Adipose tissue (tissue), 3 donors: ENCODE measurements around the gene DAPK2. TPM values are rescaled to one million over a fixed set of nuclear protein-coding genes. Genes with fewer than 3 reads are reported as not detected.
"Not testable (repeated sequence)": the region's sequence is repeated elsewhere in the genome, so short reads cannot be mapped to it uniquely, and the experiment has no call there.

ENCODE experiments used
- H3K27ac ChIP-seq: one replicate; pipeline ENCODE4 v1.5.1; 2013; ENCODE audit warnings: low read depth, low read length
- WGBS, 3 donors: extraction: QIAGEN DNeasy Blood & Tissue Kit; methylation state at CpG; one replicate each; pipeline ENCODE4 v1.1.7; 2013; 5-methylcytosine and 5-hydroxymethylcytosine counted together
- polyA plus RNA-seq, 3 donors: library from polyadenylated mRNA; stranded (reverse); fragments of 200-250 nt; gene quantifications; one replicate each; pipeline ENCODE4 v1.2.3, GENCODE V29; 2013
- donor health status: healthy with polysubstance abuse.
- donor health status: Bipolar disorder and iron deficiency.
- donor health status: healthy.

DAPK2 gene
- polyA plus RNA-seq, 3 donors, result 3.8 to 29.7 (median 9.8) TPM

DNA sequence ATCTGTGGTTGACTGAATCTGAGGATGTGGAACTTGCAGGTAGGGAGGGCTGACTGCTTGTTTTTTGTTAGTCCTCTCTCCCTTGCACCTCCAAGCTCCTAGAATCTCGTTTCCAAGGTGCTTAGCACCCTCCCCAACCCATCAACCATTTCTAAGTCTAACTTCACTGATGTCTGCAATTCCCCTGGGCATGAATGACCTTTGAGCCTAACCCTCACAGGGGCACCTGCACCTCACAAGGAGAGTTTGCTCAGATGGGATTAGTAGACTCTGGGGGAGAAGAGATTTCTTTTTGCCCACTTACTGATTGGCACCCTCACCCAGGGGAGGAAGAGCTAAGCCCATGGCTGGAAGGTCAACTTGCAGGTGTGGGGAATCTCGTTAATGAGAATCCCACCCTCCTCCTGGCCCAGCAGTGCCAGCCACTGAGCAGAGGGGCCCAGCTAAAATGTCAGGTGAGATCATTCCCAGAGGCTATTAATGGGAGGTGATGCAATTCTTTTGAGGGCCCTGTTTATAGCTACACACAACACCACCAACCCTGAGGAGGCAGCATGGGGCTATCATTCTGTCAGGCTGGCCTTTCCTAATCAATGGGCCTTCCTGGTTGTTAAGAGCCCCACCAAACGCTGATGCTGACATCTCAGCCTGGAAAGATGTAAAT is 130.9 kb downstream of the DAPK2 start:
- no peak overlapping the region for H3K27ac ChIP-seq
- WGBS, 3 donors, result 79 to 80% (median 80%) methylated on average over 3 of the region's 3 CpGs

DNA sequence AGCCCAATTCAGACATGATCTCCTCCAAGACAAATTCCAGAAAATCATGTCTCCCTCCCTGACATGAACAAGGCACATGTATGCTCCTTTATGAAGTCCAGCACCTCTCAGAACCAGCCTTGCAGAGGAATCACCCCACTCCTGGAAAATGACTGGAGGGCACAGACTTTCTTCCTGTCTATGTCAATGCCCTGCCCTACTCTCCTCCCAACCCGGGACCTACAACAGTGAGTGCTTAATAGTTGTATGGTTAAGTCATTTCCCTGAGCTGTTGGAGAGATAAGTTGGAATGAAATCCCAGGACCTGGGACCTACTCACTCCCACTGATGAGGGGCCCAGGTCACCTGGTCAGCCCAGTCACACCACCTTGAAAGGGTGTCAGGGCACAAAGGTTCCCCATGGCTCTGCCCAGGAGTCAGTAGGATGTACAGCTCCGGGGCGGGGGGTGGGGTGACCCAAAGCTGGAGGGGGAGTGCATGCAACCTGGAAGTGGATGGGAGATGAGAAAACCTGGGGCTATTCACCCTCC is 132.4 kb downstream of the DAPK2 start:
- WGBS, 3 donors, result 82 to 94% (median 83%) methylated on average over 3 of the region's 3 CpGs
- H3K27ac ChIP-seq, result no peak overlapping the region

GRCh38 chr15:63913336-63913735 is 132.9 kb downstream of the DAPK2 start:
- no peak overlapping the region for H3K27ac ChIP-seq
- 91 to 96% (median 94%) methylated on average over 9 of the region's 9 CpGs for WGBS, 3 donors

DNA sequence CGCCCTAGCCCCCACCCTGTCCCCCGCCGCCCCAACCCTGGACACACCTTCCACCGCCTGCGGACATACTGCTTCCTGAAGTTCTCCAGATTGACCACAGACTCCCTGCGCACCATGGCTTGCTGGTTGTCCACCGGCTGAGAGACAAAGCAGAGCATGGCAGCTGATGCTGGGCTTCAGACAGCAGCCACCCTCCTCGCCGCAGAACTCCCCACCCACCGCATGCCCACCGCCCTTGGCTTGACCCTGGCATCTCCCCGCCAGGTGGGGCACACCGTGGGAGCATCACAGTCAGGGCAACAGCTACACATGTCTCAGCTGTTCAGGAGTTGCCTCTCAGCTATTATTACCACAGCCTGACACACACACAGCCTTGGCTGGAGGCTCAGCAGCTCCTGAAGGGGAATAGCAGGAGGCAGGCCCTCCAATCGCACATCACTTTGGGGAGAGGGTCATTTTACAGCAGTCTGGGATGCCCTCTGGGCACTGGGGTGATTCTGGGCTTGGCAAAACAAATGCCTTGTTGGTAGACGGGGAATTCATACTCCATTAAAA is 134.1 kb downstream of the DAPK2 start:
- no peak overlapping the region for H3K27ac ChIP-seq
- WGBS, 3 donors, result 88 to 93% (median 91%) methylated on average over 15 of the region's 15 CpGs

GRCh38 chr15:63911160-63911559 is 135.1 kb downstream of the DAPK2 start:
- 75 to 96% (median 84%) methylated on average over 4 of the region's 4 CpGs for WGBS, 3 donors

GRCh38 chr15:63909819-63910437 is 136.4 kb downstream of the DAPK2 start:
- H3K27ac ChIP-seq, result no peak overlapping the region
- WGBS, 3 donors, result 44 to 55% (median 46%) methylated on average over 10 of the region's 10 CpGs

More at GRCh38 chr15:63911160-63911559, 135.1 kb downstream of the DAPK2 start:
- H3K27ac ChIP-seq, result no peak overlapping the region

DNA sequence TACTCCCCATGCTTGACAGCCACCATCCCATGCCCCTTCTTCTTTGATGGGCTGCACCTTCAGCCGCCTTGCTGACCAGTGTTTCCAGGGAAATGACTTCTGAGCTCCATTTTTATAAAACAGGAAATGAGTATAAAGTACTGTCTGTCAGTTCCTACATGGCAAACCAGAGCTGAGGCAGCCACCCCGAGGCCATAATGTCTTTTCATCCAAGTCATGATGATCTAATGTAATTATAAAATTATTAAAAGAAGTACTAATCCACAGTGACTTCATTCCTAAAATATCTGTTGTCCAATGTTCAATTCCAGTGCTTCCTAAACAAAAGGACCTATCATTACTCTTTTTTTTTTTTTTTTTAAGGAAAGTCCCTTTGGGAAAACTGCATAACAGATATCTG is 137.3 kb downstream of the DAPK2 start:
- H3K27ac ChIP-seq, result no peak overlapping the region
- 50 to 78% (median 60%) methylated on average over 2 of the region's 2 CpGs for WGBS, 3 donors

DNA sequence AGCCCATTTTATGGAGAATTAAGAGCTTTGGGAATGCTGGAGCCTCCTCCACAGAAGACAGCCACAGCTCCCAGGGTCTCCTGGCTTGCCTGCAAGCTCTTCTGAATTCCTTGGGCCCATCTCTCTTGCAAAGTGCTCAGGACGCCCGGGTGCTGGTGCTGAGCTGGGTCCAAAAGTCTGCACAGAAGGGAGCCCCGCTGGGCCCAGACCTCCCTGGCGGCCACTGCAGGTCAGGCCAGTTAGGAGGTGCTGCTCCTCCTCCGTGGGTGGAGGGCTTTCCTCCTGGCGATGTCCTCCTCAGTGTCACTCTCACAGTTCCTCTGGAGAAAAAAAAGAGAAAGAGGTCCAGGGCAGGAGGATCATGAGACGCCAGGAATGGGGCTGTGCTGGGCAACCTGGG is 138.0 kb downstream of the DAPK2 start:
- 95 to 97% (median 97%) methylated on average over 7 of the region's 7 CpGs for WGBS, 3 donors
- no peak overlapping the region for H3K27ac ChIP-seq

- WGBS, 3 donors, result 94 to 97% (median 94%) methylated on average over 8 of the region's 8 CpGs
Observed at GRCh38 chr15:63907521-63907920, 138.8 kb downstream of the DAPK2 start.

GRCh38 chr15:63906266-63906584 is 140.1 kb downstream of the DAPK2 start:
- no peak overlapping the region for H3K27ac ChIP-seq
- WGBS, 3 donors, result 55 to 82% (median 72%) methylated on average over 4 of the region's 4 CpGs

More at GRCh38 chr15:63907521-63907920, 138.8 kb downstream of the DAPK2 start:
- no peak overlapping the region for H3K27ac ChIP-seq

DNA sequence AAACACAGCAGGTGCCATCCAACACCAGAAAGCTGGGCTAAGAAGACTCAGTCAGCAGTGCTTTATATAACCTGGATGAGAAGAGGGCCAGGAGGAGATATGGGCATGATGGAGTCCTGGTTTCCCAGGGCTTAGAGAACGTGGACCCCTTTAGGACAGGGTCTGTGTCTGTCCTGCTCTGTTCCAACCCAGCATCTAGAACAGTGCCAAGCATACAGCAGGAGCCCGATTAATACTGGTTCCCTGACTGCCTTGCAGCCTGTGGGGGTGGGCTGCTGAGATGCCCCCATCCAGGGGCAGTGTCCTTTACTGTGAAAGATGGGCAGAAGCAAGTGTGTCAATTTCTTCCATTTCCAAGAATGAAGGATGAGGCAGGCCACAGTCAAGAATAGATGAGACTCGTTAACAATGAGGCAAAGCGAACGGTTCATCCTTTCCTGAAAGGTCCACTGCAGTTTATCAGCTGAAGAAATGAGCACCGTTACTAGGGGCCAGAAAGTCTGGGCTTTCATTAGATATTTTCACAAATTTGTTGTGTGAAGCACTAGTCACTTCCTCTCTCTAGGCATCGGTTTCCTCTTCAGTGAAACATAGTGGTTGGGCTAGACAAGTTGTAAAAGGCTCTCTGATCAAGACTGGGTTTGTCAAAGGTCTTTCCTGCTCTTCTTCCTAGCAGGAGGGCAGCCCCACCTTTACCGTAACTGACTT is 140.6 kb downstream of the DAPK2 start:
- 50 to 76% (median 59%) methylated on average over 8 of the region's 8 CpGs for WGBS, 3 donors
- no peak overlapping the region for H3K27ac ChIP-seq

- 89 to 92% (median 91%) methylated on average over 7 of the region's 7 CpGs for WGBS, 3 donors
- H3K27ac ChIP-seq, result no peak overlapping the region
Observed at GRCh38 chr15:63905131-63905530, 141.2 kb downstream of the DAPK2 start.

DNA sequence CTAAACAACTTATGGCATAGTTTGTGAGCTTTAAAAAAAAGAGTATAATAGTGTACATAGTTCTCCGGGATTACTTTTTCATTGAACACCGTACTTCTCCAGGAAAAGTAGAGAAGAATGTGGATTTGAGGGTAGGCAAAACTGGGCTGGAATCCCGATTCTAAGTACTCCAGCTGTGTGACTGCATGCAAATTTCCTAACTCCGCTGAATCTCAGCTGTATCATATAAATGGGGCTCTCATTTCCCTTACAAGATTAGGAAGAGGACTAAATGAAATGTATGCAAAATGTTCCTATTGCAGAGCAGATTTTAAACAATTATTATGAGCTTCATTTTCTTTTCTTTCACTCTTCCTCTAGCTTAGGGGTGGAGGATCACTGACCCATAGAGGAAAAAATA is 142.2 kb downstream of the DAPK2 start:
- WGBS, 3 donors, result 67 to 85% (median 81%) methylated on average over 4 of the region's 4 CpGs
- no peak overlapping the region for H3K27ac ChIP-seq

DNA sequence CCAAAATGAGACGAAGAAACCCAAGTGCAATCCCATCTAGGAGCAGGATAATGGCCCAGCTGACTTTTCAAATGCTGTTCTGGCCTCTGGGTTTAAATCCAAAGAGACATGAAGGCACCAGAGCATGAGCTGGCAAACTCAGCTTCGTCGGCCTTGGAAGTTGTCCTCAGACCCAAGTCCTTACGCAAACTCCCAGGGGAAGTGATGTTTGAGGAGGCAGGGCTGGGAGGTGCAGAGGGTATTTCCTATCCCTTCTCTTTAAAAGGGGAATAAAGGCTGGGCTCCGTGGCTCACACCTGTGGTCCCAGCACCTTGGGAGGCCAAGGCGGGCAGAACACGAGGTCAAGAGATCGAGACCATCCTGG is 143.6 kb downstream of the DAPK2 start:
- no peak overlapping the region for H3K27ac ChIP-seq
- WGBS, 3 donors, result 57 to 64% (median 61%) methylated on average over 8 of the region's 8 CpGs

DNA sequence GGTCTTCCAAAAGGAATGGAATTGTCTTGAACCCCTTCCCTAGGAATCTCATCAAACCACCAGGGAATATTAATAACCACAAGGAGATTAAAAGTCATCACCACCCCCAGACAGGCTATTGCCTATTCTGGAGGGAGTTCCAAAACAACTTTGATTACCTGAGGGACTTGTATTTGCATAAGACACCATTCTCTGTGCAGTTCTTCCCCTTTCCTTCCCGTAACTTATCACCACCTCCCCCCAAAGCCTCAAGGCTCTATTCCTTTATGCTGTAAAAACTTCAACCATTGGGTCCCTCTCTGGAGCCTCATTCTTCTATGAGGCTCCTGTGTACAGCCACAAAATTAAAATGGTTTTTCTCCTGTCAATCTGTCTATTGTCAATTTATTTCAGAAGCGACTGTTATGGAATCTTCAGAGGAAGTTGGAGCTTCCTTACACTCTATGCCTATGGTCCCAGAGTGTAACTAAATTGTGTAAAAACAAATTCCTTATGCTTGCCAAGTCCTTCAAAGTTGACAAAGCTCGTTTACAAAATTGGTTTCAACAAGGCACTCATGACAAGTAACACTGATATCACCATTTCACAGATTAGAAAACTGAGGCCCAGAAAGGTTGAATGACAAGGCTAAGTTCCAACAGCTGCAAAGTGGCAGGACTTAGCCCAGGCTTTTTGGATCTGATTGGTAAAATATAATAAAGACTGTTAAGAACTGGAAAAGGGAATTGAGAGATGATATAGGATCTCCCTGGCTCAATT is 144.2 kb downstream of the DAPK2 start:
- H3K27ac ChIP-seq, result no peak overlapping the region
- 44 to 69% (median 46%) methylated on average over 3 of the region's 3 CpGs for WGBS, 3 donors

- H3K27ac ChIP-seq, result no peak overlapping the region
- 67 to 94% (median 79%) methylated on average over 1 of the region's 1 CpG for WGBS, 3 donors
Observed at GRCh38 chr15:63900306-63900705, 146.0 kb downstream of the DAPK2 start.

DNA sequence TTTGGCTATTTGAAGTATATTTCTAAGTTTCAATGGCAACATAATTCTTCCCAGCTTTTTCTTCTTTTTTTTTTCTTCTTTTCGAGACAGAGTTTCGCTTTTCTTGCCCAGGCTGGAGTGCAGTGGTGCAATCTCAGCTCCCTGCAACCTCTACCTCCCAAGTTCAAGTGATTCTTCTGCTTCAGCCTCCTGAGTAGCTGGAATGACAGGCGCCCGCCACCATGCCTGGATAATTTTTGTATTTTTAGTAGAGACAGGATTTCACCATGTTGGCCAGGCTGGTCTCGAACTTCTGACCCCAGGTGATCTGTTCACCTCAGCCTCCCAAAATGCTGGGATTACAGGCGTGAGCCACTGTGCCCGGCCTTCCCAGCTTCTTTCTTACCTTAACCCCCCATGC is 146.7 kb downstream of the DAPK2 start:
- WGBS, 3 donors, result 75 to 89% (median 79%) methylated on average over 7 of the region's 7 CpGs
- not testable (repeated sequence) for H3K27ac ChIP-seq

DNA sequence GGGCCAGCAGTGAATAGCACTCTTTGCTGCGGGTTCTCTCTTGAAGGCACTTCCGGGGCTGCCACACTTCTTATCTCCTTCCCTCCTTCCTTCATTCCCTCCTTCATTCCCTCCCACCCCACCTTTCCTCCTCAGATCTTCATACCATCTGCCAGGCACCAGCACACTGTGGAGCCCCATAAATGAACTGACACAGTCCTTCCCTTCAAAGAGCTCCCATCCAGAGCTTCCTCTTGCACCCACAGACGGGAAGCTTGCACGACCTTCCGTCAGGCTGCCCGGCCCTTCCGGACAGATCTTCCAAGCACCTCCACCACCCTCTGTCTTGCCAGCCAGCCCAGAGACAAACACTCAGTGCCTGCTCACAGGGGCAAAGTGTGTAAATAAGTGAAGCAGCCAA is 147.1 kb downstream of the DAPK2 start:
- no peak overlapping the region for H3K27ac ChIP-seq
- 38 to 63% (median 51%) methylated on average over 7 of the region's 7 CpGs for WGBS, 3 donors
